ENCODE measurements around the gene UNC5B.

UNC5B gene

GRCh38 chr10:71223347-71224058 lies 11.1 kb downstream of the UNC5B start:
- no peak for DNase-seq (ENCODE audit: low spot score)

GRCh38 chr10:71225291-71226058 lies 13.1 kb downstream of the UNC5B start:
- DNase-seq (ENCODE audit: low spot score): no peak

GRCh38 chr10:71228875-71229675 lies 16.7 kb downstream of the UNC5B start:
- no peak for DNase-seq (ENCODE audit: low spot score)

GRCh38 chr10:71229726-71230655 lies 17.6 kb downstream of the UNC5B start:
- no peak for DNase-seq (ENCODE audit: low spot score)

DNA sequence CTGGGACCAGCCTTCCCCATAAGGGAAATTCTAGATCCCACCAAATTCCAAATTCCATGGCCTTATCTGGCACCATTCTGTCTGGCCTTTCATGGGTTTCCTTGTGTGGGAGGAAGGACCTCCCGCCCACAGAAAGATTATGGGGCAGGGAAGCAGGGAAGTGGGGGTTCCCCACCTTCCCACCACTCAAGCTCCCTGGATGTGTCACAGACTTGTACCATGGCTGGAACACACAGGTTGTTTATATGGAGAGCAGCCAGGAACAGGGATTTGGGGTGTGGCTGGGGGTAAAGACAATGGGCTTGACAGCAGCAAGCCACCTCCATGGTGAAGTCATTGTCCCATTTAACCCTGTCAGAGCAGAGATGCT lies 18.3 kb downstream of the UNC5B start:
- no peak for DNase-seq (ENCODE audit: low spot score)

- DNase-seq (ENCODE audit: low spot score): no peak
Observed at GRCh38 chr10:71231206-71231605, 18.8 kb downstream of the UNC5B start.

DNA sequence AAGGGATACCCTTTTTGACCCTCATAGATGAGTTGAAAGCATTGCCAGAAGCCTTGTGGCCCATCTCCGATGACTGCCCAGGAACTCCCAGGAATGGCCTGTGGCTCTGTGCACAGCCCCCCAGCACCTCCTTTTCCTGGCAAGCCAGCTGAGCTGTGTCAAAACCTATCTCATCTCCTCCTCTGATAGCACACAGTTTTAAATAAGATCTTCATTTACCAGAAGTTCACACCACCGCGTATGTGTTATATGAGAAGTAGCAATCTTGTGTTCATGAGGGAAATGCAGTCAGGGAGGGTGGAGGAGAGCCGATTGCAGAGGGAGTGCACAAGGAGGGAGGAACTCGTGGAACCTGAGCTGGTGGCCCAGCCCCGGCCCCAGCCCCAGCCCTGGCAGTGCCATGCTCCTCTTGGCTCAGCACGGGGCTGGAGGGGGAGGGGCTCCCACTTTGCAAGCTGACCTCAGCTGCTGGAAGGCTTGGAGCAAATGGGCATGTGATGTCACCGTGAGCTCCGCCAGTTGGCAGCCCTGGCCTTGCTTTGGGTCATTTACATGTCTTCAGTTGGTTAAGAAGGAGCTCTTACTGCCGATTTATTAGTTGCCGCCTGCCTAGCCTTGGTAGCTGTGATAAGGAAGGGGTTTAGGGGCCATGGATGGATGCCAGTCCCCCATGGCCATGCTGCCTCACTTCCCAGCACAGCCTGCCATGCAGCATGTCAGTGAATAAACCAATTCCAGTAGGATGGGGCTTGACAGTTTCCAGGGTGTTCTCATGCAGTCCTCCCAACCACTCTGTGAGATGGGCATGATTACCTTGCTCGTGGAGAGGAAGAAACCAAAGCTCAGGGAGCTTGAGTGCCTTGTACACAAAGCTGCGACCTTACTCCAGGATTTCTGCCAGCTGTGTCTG lies 20.0 kb downstream of the UNC5B start:
- DNase-seq (ENCODE audit: low spot score): no peak

- no peak for DNase-seq (ENCODE audit: low spot score)
Observed at GRCh38 chr10:71233482-71233892, 21.1 kb downstream of the UNC5B start.

DNA sequence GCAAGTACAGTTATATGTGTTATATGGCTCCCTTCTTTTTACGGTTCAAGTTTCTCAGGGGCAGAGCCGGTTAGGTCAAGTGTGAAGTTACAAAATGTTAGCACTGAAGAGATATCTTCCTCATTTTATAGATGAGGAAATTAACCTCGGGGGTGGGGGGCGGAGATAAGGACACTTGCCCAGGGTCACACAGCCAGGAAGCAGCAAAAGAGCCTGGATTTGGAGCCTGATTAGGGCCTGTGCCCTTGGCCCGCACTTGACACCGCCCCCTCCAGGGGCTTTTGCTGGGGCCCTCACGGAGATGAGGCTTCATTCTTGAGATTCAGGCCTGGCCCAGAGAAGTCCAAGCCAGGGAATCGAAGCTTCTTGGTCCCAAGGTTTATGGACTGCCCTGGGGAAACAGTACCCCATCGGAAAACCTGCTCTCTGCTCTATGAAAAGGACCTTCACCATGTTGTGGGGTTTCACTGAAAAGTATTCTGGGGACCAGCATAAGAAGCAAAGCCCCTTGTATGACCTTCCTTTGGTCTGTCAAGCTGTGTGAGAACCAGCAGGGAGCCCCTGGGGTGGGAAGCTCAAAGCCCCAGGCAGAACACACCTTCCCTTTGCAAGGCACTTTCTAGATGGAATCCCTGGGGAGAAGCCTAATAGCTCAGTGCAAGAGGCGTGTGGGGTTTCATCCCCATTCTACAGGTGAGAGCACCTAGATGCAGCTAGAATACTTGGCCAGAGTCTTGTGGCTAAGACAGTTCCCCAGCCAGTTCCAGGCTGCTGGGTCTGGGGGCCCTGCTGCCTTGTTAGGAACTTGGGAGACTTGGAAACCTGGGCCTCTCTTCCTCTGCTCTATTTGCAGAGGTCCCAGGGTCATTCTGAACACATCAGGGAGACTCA lies 21.9 kb downstream of the UNC5B start:
- DNase-seq (ENCODE audit: low spot score): no peak

DNA sequence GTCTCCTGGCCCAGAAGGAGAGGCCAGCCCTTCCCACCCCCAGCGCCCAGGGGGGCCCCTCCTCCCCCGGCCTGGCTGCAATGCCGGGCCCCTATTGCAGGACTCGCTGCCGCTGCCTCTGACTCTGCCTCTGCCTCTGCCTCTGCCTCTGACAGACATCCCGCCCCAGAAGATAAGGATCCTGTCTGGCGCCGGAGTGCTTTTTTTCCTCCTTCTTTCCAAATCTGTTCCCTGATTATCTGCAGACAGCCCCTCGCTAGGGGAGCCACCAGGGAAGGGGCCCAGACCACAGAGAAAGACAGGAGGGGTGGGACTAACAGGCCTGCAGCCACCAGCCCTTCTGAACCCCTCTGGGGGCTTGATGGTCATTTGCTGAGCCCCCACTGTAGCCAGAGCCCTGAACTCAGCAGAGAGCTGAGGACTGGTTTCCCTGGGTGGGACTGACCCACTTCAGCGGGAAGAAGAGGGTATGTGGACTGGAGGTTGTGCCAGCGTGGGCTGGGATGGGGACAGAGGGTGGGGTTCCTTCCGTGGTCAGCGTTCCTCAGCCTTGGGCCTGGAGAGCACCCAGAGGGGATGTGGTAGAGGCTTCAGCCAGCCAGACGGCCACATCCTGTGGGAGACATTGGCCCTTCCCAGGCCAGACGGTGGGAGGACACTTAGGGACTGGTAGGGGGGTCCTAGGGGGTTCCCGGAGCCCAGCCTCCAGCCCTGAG lies 22.8 kb downstream of the UNC5B start:
- DNase-seq (ENCODE audit: low spot score): no peak

DNA sequence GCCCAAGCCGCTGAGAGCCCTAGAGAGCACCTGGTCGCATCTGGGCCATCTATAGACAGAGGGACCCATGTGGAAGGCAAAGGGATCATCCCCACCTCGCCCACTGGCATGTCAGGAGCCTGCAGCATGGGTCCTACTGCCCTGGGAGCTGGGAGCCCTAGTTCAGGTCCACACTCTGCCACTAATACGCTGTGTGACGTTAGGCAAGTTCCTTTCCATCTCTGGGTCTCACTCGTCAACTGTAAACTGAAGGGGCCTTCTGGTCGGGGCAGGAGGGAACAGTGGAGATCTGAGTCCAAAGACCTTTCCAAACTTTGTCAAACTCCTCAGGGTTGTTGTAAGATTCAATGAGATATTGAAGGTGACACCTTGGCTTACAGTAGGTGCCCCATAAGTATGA lies 23.4 kb downstream of the UNC5B start:
- DNase-seq (ENCODE audit: low spot score): no peak

DNA sequence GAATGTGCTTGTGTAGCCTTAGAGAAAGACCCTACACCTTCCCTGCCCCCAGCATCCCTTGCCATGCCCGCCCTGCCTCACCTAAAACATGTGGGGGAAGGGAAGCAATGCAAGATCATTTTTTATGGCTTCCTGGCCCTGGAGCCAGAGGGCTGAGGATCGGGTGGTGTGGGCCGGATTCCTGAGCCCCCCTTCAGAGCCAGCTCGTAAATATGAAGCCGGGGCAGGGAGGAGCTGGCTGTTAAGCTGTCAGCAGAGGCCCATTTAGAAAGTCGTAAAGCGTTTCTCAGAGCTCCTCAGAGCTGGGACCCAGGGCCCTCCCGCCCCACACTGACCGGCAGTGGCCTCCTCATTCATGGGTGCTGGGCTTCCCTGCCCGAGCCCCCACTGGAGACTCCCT lies 23.9 kb downstream of the UNC5B start:
- DNase-seq (ENCODE audit: low spot score): no peak

DNA sequence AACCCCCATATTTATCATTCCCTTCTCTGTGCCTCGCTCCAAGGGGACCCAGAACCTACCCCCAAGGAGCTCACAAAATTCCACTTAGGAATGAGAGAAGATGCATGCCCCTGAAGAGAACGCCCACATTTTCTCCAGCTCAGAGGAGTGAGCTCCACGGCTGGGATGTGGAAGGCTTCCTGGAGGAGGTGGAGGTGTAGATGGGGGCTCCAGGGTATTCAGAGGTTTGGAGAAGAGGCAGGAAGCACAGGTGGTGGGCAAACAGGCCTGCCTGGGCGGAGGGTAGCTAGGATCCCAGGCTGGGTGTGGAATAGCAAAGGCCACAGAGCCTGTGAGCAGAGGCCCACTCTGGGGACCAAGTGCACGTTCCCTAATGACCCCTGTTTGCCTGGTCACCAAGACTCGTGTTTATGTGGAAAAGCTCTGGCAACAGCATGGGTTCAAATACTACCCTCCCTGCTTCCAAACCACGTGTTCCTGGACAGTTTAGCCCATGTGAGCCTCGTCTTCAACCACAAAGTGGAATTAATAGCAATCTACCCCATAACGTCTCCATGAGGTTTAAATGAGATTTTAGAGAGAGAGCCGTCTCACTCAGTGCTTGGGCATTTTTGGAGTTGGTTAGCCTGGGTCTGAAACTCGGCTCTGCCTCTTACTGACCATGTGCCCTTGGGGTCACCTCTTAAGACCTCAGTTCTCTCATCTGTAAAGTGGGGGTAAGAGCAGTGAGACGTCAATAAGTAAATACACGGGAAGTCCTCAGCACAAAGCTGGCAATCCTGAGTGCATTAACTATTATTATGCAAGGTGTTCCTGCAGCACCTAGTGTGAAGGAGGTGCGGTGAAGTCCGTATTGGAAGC lies 24.7 kb downstream of the UNC5B start:
- DNase-seq (ENCODE audit: low spot score): no peak

GRCh38 chr10:71237843-71238623 lies 25.7 kb downstream of the UNC5B start:
- no peak for DNase-seq (ENCODE audit: low spot score)

- DNase-seq (ENCODE audit: low spot score): no peak
Observed at GRCh38 chr10:71238626-71239025, 26.3 kb downstream of the UNC5B start.

DNA sequence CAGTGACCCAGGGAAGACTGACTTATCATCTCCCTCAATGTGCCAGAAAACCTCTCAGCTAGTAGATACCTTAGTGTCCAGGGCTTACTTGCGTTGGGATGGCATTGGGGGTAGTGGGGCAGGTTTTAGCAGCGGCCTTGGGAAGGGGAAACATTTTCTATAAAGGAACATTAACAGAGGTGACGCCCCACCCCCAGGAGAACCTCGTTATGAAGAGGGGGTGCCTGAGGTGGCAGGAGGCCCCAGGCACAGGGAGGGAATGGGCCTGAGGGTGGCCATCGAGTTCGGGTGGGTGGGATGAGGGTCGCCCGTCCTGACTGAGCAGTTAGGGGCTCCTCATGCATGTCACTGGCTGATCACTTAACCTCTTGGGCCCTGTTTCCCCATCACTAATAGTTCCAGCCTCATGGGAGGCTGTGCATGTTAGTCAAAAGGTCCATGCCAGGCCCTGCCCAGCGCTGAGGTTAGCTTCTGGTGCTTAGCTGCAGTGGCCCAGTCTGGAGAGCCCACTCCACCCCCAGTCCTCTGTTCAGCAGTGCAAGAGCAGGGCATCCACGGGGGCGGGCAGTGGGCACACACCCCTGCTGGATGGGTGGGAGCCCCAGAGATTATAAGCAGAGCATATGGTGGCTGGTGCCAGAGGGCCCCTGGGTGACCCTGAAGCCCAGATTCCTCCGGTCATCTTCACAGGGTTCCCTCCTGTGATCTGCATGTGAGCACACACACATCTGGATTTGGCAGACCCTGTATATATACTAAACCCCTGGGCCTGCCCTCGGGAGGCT lies 27.0 kb downstream of the UNC5B start:
- DNase-seq (ENCODE audit: low spot score): no peak

All from CD4-positive, alpha-beta T cell treated with Interleukin-2 at 100 ng/mL for 4 hours (primary cell).